8988T (cell line): ENCODE data around the gene SOX14.

Experiments
- DNase-seq: peaks from one replicate; pipeline ENCODE4 v3.0.0; 2011

SOX14 gene

DNA sequence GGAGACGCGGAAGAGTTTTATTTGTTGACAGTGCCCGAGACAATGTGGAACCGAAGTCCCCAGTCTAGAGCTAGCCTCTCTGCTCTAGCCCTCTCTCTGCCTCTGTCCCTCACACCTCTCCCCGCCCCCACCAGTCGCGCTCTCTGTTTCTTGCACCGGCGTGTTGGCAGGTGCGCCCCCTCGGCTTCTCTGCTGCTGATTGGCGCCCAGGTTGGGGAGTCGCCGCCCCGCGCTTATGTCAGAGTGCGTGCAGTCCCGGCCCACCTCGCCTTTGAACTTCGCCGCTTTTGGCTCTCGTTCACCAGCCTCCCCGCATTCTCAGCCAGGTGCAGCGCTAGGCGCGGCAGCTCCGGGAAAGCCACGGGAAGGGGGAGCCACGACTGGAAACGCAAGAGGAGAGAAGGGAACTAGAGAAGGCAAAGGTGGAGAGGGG, at the start of gene SOX14:
TSS of gene SOX14 (plus strand) at position 315 of the 433 bp plus-strand sequence. CDS start 470 bp downstream, outside the sequence.
- DNase-seq: no peak

DNA sequence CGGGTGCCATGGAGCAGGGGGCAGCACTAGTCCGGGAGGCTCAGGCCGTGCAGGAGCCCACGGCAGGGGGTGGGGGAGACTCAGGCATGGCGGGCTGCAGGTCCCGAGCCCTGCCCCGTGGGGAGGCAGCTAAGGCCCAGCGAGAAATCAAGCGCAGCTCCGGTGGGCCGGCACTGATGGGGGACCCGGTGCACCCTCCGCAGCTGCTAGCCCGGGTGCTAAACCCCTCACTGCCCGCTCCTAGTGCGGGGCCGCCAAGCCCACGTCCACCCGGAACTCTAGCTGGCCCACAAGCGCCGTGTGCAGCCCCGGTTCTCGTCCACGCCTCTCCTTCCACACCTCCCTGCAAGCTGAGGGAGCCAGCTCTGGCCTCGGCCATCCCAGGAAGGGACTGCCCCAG, 49.6 kb upstream of the SOX14 start:
- no peak for DNase-seq

DNA sequence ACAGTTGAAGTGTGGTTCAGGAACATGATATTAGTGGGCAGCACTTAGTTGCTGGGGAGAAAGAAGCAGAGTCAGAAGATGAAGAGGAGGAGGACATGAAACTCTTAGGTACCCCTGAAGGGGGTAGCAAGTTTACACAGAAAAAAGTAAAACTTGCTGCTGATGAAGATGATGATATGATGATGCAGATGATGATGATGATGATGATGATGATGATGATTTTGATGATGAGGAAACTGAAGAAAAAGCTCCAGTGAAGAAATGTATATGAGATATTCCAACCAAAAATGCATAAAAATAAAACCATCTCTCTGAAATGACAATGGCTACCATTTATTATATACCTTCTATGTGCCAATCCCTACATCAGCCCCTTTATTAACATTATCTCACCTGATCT, 39.9 kb upstream of the SOX14 start:
- DNase-seq: no peak

DNA sequence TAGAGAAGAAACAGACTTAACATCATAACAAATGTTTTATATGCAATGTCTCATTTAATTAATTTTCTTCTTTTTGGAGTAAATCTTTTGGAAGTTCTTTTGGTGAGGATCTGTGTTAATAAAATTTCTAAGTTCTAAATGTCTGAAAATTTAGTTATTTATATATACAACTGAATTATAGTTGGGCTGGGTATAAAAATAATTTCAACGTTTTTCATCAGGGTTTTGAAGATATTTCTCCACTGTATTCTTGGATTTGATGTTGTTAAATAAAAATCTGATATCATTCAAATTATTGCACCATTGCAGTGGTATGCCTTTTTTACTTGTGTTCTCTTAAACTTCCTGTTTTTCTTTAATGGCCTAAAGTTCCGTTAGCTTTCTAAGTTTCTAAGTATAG, 26.9 kb upstream of the SOX14 start:
- no peak for DNase-seq

DNA sequence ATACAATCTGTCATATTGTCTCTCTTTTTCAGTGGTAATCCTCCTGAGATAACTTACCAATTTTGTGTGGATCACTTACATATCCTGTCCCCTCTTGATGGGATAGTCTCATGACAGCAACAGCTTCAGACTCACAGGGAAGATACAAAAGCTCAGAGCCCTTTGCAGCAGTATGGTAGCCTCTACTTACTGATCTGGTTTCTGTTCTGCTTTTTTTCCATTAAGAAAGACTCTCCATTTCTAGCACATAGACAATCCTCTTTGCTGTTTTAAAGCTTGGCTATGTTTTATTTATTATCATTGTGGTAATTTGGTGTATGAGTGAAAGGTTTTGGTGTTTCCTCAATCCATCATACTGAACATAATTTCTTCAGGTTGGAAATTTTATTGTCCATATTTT, 25.4 kb upstream of the SOX14 start:
- DNase-seq: no peak

DNA sequence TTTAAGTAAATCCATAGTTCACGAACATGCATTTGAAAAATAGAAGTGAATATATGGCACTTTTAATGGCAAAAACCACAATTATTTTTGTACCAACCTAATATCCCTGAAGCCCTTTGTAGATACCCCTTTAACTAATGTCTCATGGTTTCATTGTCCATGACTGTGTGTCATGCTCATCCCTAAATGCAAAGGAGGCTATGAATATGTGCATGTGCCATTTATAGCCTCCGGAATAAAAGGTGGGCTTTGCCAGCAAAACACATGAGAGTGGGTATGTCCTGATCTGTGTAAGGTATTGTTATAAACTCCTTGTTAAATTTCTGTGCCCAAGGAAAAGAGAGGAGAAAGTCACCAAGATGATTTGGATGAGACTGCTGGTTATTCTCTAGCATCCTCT, 20.5 kb upstream of the SOX14 start:
- DNase-seq: no peak

DNA sequence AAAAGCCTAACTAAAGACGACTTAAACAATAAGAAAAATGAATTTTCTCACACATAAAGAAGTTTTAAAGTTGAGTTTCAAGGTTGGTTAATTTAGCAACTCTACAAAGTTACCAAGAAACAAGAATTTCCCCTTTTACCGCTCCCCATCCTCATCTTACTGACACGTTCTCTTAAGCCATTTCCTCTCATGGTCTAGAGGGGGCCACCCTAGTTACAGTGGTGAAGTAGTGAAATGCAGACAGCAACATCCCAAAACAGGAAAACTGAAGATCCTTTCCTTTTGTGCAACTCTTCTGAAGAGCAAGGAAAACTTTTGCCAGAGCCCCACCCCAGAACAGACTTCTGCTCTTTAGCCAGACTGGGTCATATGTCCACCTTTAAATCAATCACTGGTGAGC, 17.3 kb upstream of the SOX14 start:
- no peak for DNase-seq

DNA sequence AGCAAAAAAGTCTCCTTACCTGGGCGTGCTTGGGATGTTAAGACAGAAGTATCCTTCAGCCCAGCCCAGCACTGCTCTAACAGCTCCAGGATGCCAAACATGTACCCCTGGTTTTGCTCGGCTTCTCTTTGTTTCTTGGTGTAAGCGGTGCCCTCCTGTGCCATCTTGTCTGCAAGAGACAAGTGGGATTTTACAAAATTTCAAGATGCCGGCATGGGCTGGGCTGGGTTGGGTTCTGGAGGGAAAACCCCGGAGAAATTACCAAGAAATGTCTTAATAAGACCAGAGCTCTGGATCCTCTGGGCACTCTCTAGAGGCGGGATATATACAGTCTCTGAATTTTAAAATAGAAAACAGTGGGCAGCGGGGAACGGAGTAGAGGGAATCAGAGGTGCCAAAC, 4.6 kb upstream of the SOX14 start:
- no peak for DNase-seq

DNA sequence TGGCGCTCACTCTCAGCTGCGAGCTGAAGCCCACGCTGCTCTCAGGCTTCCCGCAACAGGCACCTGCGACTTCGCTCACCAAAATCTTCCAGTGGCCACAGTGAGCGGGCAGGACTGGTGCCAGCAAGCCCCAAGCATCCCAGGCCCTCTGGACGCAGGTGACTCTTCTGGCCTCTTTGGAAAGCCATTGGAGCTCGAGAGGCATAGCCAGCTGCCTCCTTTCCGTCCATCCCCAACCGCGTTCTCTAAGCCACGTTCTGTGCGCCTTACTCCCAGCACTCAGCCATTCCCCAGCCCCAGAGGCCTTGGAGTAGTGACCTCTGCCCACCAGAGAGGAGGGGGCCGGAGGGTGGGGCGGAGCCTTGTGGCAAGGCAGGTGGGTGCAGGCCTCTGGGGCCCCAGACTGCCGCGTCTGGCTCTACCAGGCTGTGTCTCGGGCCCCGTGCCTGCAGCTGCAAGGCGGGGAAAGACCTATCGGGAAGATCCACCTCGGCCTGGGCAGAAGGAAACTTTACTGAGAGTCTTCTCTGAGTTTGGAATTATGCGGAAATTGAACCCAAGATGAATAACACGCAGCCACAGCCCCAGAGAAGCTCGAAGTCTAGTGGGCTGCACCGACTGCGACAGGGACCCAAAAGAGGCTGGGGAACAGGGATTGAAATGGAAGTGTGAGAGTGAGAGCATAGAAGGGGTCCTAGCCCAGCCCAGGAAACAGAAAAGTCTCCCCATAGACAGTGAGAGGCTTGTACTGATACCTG, 3.6 kb upstream of the SOX14 start:
- DNase-seq: no peak

DNA sequence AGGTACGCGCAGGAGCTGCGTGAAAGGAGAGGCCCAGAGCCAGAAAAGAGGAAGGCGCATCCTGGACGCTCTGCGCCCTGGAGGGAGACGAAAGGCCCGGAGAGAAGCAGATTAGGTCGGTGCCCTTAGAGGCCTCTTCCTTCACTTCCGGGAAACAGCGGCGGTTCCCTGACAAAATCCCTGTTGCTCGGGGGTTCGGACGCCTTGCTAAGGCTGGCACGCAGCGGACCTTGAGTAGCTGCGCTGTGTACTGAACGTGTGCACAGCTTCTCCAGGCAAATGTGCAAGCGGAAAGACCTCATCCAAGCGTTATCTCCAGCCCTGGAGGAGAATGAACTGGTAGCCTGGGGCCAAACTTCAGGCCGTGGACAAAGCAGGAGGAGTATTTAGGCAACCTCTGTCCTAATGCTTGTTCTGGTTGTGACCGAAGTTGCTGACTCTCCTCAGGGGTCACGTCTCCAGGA, 3.0 kb upstream of the SOX14 start:
- no peak for DNase-seq

DNA sequence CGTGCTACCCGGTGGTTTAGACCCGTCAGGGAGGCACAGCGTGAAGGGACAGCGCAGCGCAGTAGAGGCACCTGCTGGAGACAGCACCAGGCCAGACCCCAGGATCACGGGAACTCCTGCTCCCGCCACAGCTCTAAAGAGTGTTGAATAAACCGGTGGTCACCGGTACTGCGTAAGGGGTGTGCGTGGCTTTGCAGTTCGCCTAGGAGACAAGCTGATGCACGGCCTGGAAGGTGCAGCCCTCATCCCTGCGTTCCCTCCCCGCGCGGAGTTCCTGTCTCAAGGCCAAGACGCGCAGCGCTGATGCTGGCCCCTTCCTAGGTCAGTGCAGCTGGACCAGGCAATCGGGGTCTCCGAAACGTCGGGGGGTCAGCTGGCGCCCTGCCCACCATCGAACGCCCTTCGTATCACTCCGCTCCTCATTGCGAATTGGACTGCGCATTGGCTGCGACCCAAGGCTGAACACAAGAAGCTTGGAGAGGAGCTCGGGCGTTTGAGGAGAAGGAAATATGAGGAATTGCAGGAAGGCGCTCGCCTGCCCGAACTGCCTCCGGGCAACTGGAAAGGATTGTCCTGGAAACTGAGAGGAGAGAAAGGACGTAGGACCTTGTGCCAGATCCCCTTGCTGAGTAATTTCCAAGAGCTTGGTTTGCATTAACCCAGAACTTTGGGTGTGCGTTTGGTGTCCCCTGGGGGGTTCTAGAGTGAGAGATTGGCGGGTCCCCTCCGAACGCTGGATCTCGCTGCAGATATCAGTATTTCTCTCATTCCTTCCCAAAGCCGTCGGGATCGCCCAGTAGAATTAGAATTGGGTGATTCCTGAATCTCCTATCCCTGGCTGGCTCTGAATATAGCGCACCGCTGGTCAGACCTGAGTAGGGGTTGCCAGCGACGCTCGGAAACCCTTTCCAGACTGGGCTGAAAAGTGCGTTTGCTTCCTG, 2.3 kb upstream of the SOX14 start:
- DNase-seq: no peak

DNA sequence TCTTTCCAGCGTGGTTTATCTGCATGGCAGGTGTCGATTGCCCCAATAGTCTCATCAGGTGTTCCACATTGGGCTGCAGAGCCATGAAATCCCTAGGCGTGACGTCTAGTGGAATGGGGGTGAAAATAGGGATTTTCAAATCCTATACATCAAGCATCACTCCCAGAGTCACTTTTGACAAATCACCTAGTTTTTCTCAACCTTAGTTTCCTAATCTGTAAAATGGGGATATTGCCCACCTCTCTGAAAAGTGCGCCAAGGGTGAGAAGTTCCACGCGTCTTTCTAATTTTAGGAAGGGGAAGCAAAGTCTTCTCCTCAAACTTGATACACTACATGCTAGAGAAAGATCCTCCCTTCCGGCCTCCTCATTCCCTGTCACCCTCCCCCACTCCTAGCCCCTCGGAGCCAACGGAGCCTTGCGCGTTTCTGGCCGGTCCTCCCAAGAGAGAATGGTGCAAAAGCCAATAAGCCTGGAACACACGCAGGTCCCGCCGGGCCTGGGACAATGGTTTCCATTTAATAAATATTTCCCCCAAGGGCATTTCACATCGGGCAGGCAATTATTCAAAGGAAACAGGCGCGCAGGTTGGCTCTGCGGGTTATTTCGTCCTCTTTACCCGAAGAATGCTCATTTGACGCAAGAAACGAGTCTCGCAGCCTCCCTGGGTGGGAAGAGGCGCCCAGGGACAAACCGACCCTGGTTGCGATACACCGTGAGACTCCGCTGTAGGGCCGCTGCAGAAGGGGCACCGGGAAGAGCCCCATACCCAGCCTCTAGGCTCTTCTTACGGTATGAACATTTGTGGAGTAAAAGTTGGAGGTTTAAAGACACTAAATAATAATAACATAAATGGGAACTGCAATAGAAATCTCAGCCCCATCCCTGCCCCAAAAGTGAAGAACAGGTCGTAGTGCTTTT, 1.2 kb upstream of the SOX14 start:
- DNase-seq: no peak

DNA sequence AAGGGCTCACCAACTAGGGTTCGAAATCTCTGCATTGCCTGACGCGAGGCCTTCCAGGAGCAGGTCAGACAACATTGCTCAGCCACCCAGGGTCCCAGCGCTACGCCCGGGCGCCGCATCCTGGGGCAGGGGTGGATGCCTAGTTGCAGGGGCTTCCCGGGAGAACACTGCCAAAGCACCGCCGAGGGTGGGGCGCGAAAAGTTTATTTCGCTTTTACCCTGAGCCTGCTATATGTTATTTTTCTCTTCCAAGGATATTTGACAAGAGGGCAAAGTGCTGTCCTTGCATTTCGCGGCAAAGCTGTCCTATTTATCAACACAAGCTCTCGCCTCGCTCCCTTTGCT, 549 bp upstream of the SOX14 start:
- no peak for DNase-seq

DNA sequence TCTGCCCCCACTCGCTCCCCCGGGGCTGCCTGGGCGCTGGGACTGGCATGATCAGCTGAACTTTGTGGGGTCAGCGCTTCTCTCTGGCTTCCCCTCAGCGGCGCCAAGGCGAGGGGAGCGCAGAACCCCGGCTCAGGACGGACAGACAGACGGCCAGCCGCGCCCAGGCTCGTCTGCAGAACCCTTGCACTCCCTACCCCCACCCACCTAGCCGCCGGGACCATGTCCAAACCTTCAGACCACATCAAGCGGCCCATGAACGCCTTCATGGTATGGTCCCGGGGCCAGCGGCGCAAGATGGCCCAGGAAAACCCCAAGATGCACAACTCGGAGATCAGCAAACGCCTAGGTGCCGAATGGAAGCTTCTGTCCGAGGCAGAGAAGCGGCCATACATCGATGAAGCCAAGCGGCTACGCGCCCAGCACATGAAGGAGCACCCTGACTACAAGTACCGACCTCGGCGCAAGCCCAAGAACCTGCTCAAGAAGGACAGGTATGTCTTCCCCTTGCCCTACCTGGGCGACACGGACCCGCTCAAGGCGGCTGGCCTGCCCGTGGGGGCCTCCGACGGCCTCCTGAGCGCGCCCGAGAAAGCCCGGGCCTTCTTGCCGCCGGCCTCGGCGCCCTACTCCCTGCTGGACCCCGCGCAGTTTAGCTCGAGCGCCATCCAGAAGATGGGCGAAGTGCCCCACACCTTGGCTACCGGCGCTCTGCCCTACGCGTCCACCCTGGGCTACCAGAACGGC, 621 bp downstream of the SOX14 start:
- DNase-seq: no peak

DNA sequence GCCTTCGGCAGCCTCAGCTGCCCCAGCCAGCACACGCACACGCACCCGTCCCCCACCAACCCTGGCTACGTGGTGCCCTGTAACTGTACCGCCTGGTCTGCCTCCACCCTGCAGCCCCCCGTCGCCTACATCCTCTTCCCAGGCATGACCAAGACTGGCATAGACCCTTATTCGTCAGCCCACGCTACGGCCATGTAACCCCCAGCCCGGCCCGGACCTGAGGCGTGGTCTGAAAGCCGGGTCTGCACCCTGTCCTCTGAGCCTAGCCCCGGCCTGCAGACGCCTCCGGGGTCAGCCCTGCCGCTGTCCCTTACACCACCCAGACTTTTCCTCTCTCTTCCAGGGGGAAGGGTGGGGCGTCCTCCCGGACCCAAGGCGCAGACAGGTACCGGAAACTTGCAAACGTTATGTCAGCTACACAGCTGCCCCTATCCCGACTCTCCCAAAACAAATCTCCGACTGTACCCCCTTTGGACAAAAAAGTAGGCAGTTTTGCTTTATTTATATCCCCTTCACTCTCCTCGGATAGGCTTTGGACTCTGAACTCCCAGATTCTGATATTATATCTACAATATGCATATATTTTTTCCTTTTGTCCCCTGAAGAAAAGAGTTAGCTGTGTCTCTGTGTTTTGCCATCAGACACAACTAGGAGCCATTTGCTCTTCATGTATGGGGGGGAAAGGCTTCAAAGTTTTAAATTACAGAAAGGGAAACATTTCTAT, 1.4 kb downstream of the SOX14 start:
- no peak for DNase-seq

DNA sequence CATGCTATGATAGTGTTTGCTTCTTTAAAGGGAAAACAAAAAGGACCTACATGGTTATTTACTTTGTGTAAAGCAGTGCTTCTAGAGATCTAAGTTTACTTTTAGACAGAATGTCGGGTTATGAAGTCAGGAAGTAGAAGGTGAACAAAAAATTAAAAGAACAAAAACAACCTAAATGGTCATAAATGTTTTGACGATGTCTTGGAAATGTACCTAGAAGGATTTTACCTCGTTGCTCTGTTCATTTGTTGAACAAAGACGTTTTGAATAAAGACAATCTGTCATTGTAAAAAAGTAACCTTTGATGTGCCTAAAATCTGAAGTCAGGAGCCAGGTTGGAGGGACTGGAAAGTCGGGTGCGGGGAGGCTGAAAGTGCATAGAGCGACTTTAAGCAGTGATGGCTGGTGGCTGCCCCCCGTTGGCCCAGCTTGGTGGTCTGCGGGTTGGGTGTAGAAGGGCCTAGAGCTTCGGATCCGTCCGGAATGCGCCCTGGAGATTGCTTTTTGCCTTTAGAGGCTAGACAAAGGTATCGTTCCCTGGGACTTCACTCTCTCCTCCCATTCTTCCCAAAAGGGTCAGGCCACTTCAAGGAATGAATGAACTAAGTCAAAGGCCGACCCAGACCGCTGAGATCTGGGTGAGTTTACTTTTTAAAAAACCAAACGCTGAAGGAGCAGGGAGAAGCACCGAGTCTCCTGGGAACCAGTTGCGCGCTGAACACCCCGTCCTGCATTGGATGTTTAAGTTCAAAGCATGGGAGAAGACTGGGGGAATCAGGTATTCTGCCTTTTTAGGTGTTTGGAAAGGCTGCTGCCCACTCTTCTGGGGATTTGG, 2.1 kb downstream of the SOX14 start:
- DNase-seq: no peak

DNA sequence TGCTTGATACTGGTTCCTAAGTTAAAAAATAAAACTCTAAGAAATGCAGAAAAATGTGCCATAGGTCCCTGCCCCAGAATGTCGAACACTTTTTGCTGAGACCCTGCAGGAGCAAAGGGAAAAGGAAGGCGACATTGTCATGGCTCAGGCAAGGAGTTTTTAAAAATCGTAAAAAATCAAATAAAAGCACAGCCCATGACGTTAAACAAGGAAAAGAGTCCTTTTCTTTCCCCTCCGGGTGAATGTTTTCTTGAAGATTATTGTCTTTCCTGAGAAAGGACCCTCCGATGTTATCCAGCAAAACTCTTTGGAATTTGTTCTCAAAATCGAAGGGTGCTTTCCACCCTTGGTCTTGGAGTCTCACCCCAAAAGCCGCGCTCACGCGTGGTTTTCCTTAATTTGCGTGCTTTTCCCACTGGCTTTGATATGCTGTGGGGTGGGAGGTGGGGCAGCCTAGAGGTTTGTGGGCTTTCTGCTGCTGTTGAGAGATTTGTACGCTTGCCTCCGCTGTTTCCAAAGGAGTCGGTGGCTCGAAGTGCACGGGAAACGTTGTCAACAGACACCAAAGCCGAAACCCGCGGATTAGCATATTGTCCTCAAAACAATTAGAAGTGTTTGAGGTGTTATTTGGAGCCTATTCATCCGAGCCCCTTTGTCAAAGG, 2.9 kb downstream of the SOX14 start:
- no peak for DNase-seq

DNA sequence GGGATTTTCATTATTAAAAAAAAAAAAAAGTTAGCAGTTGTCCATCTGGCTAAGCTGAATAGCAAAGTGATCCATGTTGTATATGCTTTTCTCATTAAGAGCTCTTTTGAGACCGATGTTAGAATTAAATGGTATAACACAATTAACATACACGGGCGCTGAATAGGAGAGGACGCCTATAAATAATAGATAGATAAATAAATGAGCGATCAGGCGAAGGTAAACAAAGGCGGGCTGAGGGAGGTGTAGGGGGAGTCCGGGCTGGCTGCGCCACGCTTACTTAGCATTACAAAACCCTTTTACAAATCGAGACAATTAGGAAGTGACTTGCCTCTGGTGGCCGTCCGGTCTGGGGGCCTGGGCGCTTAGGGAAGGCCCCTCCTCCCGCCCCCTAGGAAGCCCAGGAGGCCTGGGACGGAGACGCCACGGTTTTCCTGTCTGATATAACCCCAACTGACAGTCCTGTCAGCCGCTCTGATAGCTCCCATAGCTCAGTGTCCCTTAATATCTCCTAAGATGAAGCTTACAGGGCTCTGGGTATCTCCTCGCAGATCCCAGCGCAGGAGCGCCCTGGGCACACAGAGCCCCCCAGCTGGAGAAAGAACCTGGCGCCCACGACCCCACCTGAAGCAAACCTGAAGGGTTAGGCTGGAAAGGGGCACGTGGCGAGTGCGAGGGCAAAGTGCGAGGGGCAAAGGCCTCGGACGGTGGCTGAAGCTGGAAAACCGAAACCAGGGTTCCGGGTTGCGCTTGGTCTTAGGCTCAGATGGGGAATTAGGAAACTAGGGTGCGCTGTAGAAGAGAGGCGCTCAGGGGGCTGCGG, 3.6 kb downstream of the SOX14 start:
- no peak for DNase-seq
